Measurements from ENCODE around the gene BTG1. TPM values are rescaled to one million over a fixed set of nuclear protein-coding genes. Genes with fewer than 3 reads are reported as not detected.

The BTG1 gene
- total RNA-seq, 1 donor from 2014 or later, result 45.1 TPM

DNA sequence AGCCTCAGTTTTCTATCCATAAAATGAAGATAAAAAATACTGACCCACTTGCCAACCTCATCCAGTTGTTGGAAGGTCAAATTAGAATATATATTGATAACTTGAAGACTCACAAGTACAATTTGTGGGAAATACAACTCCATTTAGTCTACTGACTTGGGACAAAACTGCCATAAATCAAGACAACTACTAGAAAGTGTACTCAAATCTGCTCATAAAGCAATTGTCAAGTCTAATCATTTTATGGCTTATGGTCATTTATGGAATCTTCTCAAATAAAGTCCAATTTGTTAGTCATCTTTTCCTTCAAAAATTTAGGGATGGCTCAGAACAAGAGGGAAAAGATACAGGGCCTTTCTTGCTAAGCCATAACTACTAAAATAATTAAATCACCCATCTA lies 7.0 kb downstream of the BTG1 start:
- Mint-ChIP-seq H3K4me1 (peaks cover 67% of the 10 kb centered on the region), H3K27me3 (ENCODE audit: insufficient read depth, low read depth) (peaks cover 4% of the 10 kb centered on the region), H3K27ac (no peak overlapping the region), H3K9me3 (no peaks in the 10 kb centered on the region), H3K4me3 (peak overlapping the region; percentile 47), H3K36me3 (peaks cover 31% of the 10 kb centered on the region)
- Histone ChIP-seq H4K20me1 (ENCODE audit: low read depth) (peaks cover 100% of the 10 kb centered on the region), H2AFZ (replicated peaks) (no peak overlapping the region), H3K36me3 (peaks cover 27% of the 10 kb centered on the region), H3K4me2 (peak overlapping the region; percentile 88), H3F3A (ENCODE audit: low read depth) (no peaks in the 10 kb centered on the region), H3K79me2 (ENCODE audit: low read depth) (peaks cover 100% of the 10 kb centered on the region), H3K4me1 (peaks cover 55% of the 10 kb centered on the region), H3K4me3 (peak overlapping the region; percentile 94), H3K9me3 (ENCODE audit: low read depth) (no peaks in the 10 kb centered on the region), H3K27me3 (no peaks in the 10 kb centered on the region), H3K27ac (peak overlapping the region; percentile 18), H3K9ac (peak overlapping the region; percentile 2)
- DNase-seq (ENCODE audit: low spot score), result no peak
- TF ChIP-seq EZH2phosphoT487 (IDR thresholded peaks at IDR 0.05), result no peak
- TF ChIP-seq EZH2 (IDR thresholded peaks at IDR 0.05), result no peak
- TF ChIP-seq CTCF (IDR thresholded peaks at IDR 0.05), result no peak

GRCh38 chr12:92138144-92138543 lies 7.5 kb downstream of the BTG1 start:
- Histone ChIP-seq H3K9me3 (ENCODE audit: low read depth) (no peaks in the 10 kb centered on the region), H3K9ac (no peak overlapping the region), H3K27ac (peak overlapping the region; percentile 13), H3F3A (ENCODE audit: low read depth) (no peaks in the 10 kb centered on the region), H3K4me1 (peaks cover 58% of the 10 kb centered on the region), H3K4me2 (peak overlapping the region; percentile 88), H3K4me3 (peak overlapping the region; percentile 94), H3K27me3 (no peaks in the 10 kb centered on the region), H4K20me1 (ENCODE audit: low read depth) (peaks cover 100% of the 10 kb centered on the region), H2AFZ (replicated peaks) (no peak overlapping the region), H3K79me2 (ENCODE audit: low read depth) (peaks cover 100% of the 10 kb centered on the region), H3K36me3 (peaks cover 23% of the 10 kb centered on the region)
- Mint-ChIP-seq H3K27ac (no peak overlapping the region), H3K4me3 (peak overlapping the region; percentile 61), H3K27me3 (ENCODE audit: insufficient read depth, low read depth) (peaks cover 4% of the 10 kb centered on the region), H3K9me3 (no peaks in the 10 kb centered on the region), H3K36me3 (peaks cover 31% of the 10 kb centered on the region), H3K4me1 (peaks cover 70% of the 10 kb centered on the region)
- no peak for TF ChIP-seq EZH2phosphoT487 (IDR thresholded peaks at IDR 0.05)
- no peak for TF ChIP-seq EZH2 (IDR thresholded peaks at IDR 0.05)
- no peak for TF ChIP-seq CTCF (IDR thresholded peaks at IDR 0.05)
- DNase-seq (ENCODE audit: low spot score), result no peak

DNA sequence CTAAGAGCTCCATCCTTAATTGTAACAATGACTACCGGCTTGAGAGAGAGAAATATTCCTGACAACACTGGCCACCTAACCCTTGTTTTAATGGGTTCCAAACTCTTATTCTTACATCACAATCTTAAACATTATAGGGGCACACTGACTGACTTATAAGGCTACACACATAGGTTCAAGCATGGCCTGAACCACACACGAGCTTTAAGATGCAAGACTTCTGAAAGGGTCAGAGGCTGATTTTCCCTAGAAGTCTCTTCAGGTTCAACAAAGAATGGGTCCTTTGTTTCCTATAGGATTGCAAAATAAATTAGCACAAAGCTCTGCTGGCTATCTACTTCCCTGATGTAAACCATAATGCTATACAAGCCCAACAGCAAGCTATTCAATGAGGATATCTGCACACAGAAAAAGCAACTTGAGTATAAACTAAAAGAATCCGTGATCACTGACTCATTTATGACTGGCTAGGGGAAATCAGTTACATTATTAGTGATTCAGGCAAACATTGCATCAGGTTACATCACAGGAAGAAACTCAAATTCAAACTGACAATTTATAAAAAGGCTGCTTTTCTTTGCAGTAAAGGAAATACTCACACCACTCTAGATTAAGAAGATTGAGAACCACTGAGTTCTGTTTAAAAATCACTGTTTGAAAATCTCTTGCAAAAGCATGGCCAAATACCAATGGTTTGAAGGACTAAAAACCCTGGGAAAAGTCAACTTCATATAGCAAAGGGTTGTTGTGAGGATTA lies 8.5 kb downstream of the BTG1 start:
- Mint-ChIP-seq H3K4me3 (no peak overlapping the region), H3K4me1 (peaks cover 65% of the 10 kb centered on the region)
- peak overlapping the region; percentile 13 for H3K27ac ChIP-seq

More for the DNA sequence above, 8.5 kb downstream of the BTG1 start:
- H3K27ac Mint-ChIP-seq, result no peak overlapping the region
- DNase-seq (ENCODE audit: low spot score), result peak; percentile 43
- Histone ChIP-seq H3K36me3 (peaks cover 13% of the 10 kb centered on the region), H3K79me2 (ENCODE audit: low read depth) (peaks cover 100% of the 10 kb centered on the region), H3K27me3 (no peaks in the 10 kb centered on the region), H3F3A (ENCODE audit: low read depth) (no peaks in the 10 kb centered on the region), H2AFZ (replicated peaks) (no peak overlapping the region), H3K4me2 (peak overlapping the region; percentile 88), H3K9me3 (ENCODE audit: low read depth) (no peaks in the 10 kb centered on the region), H4K20me1 (ENCODE audit: low read depth) (peaks cover 100% of the 10 kb centered on the region), H3K9ac (no peak overlapping the region), H3K4me3 (peak overlapping the region; percentile 94), H3K4me1 (peaks cover 58% of the 10 kb centered on the region)
- H3K27me3 Mint-ChIP-seq (ENCODE audit: insufficient read depth, low read depth), result peaks cover 4% of the 10 kb centered on the region
- no peaks in the 10 kb centered on the region for H3K9me3 Mint-ChIP-seq
- H3K36me3 Mint-ChIP-seq, result peaks cover 24% of the 10 kb centered on the region
- TF ChIP-seq EZH2 (IDR thresholded peaks at IDR 0.05), result no peak
- no peak for TF ChIP-seq EZH2phosphoT487 (IDR thresholded peaks at IDR 0.05)
